ENCODE measurements around the gene CHD2.

DNA sequence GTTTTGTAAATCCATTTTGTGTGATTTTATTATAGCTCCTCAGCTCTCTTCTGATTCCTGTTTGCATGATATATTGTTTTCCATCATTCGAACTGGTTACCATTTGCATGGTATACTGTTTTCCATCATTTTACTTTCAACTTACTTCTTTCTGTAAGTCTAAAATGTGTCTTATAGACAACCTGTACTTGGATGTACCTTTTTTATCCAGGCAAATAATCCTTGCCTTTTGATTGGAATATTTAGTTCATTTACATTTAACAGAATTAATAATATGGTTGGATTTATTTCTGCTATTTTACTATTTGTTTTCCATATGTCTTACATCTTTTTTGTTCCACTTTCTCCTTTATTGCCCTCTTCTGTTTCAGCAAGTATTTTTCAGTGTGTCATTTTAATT lies 62.8 kb downstream of the CHD2 start:
- TF ChIP-seq, protein P1, sequence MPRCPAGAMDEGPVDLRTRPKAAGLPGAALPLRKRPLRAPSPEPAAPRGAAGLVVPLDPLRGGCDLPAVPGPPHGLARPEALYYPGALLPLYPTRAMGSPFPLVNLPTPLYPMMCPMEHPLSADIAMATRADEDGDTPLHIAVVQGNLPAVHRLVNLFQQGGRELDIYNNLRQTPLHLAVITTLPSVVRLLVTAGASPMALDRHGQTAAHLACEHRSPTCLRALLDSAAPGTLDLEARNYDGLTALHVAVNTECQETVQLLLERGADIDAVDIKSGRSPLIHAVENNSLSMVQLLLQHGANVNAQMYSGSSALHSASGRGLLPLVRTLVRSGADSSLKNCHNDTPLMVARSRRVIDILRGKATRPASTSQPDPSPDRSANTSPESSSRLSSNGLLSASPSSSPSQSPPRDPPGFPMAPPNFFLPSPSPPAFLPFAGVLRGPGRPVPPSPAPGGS (IDR thresholded peaks at IDR 0.05; ENCODE audit: borderline replicate concordance, insufficient read depth, low read depth, low read length, poor library complexity, severe bottlenecking): no peak
- TF ChIP-seq POLR2A (IDR thresholded peaks at IDR 0.05; ENCODE audit: low read depth, low read length) (no peak), CHD1 (IDR thresholded peaks at IDR 0.05; ENCODE audit: low read depth, low read length) (no peak), NR2C2 (IDR thresholded peaks at IDR 0.05; ENCODE audit: borderline replicate concordance, control insufficient read depth, insufficient read length, low read depth) (no peak), HDAC2 (IDR thresholded peaks at IDR 0.05) (no peak), BMI1 (IDR thresholded peaks at IDR 0.05; ENCODE audit: borderline replicate concordance) (no peak)
- TF ChIP-seq, protein P2, sequence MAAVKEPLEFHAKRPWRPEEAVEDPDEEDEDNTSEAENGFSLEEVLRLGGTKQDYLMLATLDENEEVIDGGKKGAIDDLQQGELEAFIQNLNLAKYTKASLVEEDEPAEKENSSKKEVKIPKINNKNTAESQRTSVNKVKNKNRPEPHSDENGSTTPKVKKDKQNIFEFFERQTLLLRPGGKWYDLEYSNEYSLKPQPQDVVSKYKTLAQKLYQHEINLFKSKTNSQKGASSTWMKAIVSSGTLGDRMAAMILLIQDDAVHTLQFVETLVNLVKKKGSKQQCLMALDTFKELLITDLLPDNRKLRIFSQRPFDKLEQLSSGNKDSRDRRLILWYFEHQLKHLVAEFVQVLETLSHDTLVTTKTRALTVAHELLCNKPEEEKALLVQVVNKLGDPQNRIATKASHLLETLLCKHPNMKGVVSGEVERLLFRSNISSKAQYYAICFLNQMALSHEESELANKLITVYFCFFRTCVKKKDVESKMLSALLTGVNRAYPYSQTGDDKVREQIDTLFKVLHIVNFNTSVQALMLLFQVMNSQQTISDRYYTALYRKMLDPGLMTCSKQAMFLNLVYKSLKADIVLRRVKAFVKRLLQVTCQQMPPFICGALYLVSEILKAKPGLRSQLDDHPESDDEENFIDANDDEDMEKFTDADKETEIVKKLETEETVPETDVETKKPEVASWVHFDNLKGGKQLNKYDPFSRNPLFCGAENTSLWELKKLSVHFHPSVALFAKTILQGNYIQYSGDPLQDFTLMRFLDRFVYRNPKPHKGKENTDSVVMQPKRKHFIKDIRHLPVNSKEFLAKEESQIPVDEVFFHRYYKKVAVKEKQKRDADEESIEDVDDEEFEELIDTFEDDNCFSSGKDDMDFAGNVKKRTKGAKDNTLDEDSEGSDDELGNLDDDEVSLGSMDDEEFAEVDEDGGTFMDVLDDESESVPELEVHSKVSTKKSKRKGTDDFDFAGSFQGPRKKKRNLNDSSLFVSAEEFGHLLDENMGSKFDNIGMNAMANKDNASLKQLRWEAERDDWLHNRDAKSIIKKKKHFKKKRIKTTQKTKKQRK (IDR thresholded peaks at IDR 0.05; ENCODE audit: low read depth, low read length): no peak
- TF ChIP-seq, protein P3, sequence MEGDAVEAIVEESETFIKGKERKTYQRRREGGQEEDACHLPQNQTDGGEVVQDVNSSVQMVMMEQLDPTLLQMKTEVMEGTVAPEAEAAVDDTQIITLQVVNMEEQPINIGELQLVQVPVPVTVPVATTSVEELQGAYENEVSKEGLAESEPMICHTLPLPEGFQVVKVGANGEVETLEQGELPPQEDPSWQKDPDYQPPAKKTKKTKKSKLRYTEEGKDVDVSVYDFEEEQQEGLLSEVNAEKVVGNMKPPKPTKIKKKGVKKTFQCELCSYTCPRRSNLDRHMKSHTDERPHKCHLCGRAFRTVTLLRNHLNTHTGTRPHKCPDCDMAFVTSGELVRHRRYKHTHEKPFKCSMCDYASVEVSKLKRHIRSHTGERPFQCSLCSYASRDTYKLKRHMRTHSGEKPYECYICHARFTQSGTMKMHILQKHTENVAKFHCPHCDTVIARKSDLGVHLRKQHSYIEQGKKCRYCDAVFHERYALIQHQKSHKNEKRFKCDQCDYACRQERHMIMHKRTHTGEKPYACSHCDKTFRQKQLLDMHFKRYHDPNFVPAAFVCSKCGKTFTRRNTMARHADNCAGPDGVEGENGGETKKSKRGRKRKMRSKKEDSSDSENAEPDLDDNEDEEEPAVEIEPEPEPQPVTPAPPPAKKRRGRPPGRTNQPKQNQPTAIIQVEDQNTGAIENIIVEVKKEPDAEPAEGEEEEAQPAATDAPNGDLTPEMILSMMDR (IDR thresholded peaks at IDR 0.05 in 2 of 3, conservative IDR thresholded peaks at IDR 0.05 in 1 of 3; ENCODE audit: control insufficient read depth in 2 of 3, extremely low read depth in 1 of 3, insufficient read depth in 1 of 3, low read depth in 3 of 3, low read length in 3 of 3): no peak

Data from GM12878 (cell line).